ENCODE data around the gene ZNF438.

GRCh38 chr10:31058795-31059703, 27.4 kb upstream of the ZNF438 start:
- TF ChIP-seq POLR2A (IDR thresholded peaks at IDR 0.05): no peak
- no peak for TF ChIP-seq CTCF (IDR thresholded peaks at IDR 0.05)
- no peak for TF ChIP-seq POLR2AphosphoS5 (IDR thresholded peaks at IDR 0.05)
